Right lobe of liver (tissue), 6 donors: ENCODE results near the gene GRAMD2B. TPM values are rescaled to one million over a fixed set of nuclear protein-coding genes. Genes with fewer than 3 reads are reported as not detected.

ENCODE experiments used
- ATAC-seq, 4 donors: fragments of 200-7000 bp; cut with Tn5 transposase; one replicate each; pipeline ENCODE4 v1.9.1; 2020; ENCODE audit warnings: mild to moderate bottlenecking in 4 of 4, moderate library complexity in 4 of 4
- DNase-seq, 3 donors: peaks; one replicate each; pipeline ENCODE4 v3.0.0-alpha.2; 2020
- H3K27ac ChIP-seq, 3 donors: fragments of 200-600 bp; one replicate each; pipeline ENCODE4 v1.8.0; 2022
- H3K27me3 ChIP-seq, 2 donors: fragments of 200-600 bp; one replicate each; pipeline ENCODE4 v1.8.0; 2022
- H3K36me3 ChIP-seq, 4 donors: fragments of 200-600 bp; sonication (generic) in 1 of 4; one replicate each; pipeline versions ENCODE4 v1.5.1 to v1.8.0; 2017 to 2022; ENCODE audit warnings: control low read depth in 1 of 4
- H3K4me1 ChIP-seq, 4 donors: fragments of 200-600 bp; sonication (generic) in 1 of 4; one replicate each; pipeline versions ENCODE4 v1.5.1 to v1.8.0; 2017 to 2022; ENCODE audit warnings: control low read depth in 1 of 4
- H3K4me3 ChIP-seq, 3 donors: fragments of 200-600 bp; one replicate each; pipeline ENCODE4 v1.8.0; 2022
- H3K9me3 ChIP-seq, 4 donors: fragments of 200-600 bp; sonication (generic) in 1 of 4; one replicate each; pipeline versions ENCODE4 v1.5.1 to v1.8.0; 2017 to 2022; ENCODE audit warnings: control low read depth in 1 of 4
- POLR2A ChIP-seq: fragments of 450-650 bp; IDR thresholded peaks from one replicate; pipeline ENCODE4 v1.6.1; 2017; ENCODE audit warnings: antibody characterized with exemption, mild to moderate bottlenecking
- WGBS: methylation state at CpG from one replicate; pipeline ENCODE4 v1.1.6; 2018; ENCODE audit warnings: low coverage, low lambda C conversion rate; ENCODE audit not compliant: insufficient coverage; ENCODE audit errors: missing lambda C conversion rate; 5-methylcytosine and 5-hydroxymethylcytosine counted together
- intact Hi-C, 2 donors: fragments of 100-400 bp; cut with DNase I; formaldehyde crosslinking; loops; one replicate each; pipeline versions ENCODE4 v1.11.2 to v1.14.1; 2022
- total RNA-seq, 6 experiments: library from RNA; depleted of rRNA in 2 of 6; stranded (reverse); fragments of >200 nt in 2 of 6; fragmentation: NEBNext Ultra II Directional in 3 of 6; extraction: Animal tissue kit (Norgen Biotek cat#: 25700) in 3 of 6; gene quantifications; one replicate each; pipeline versions ENCODE4 v1.1.0 to v1.2.4, GENCODE V29; 2016 to 2023
- TF ChIP-seq, protein P1 (sequence below), 4 donors: fragments of 200-600 bp in 3 of 4; fragments of 450-650 bp in 1 of 4; IDR thresholded peaks; one replicate each; pipeline versions ENCODE4 v1.5.1 to v1.8.0; 2016 to 2022; ENCODE audit warnings: antibody characterized with exemption in 4 of 4, mild to moderate bottlenecking in 2 of 4
- donor health status: DM: no; HTN: yes; CAD: no.
- donor health status: DM: no; HTN: no; CAD: no.
- donor health status: DM: no; HTN: no; CAD: no.
- donor health status: DM: no; HTN: yes; CAD: no.
- donor health status: DM: no; HTN: yes; CAD: no.

GRAMD2B gene
- total RNA-seq, 6 experiments from 2014 or later, result 9.9 to 26.4 (median 18.3) TPM

DNA sequence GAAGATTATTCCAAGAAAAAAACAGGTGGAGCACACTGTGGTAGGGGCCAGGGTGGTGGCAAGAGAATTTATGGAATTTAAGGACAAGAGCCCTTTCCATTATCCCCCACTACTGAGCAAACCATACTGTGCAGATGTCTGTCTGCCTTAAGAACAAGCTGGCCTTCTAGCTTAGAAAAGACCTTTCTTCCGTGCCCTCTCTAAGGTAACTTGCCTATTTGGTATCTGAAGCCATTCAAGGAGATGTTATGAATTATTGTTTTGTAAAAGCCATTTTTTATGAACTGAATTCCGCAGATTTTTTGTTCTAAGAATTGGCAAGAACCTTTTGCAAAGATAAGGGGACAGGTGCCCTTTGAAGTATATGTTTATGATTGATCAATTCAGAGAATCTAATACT is 20.9 kb downstream of the GRAMD2B start:
- no peaks in the 10 kb centered on the region for H3K4me1 ChIP-seq
- no peaks in the 10 kb centered on the region for H3K9me3 ChIP-seq
- intact Hi-C loops, result no loop called here
- 96% methylated on average over 2 of the region's 2 CpGs for WGBS
- TF ChIP-seq POLR2A, result no peak
- TF ChIP-seq, protein P1, sequence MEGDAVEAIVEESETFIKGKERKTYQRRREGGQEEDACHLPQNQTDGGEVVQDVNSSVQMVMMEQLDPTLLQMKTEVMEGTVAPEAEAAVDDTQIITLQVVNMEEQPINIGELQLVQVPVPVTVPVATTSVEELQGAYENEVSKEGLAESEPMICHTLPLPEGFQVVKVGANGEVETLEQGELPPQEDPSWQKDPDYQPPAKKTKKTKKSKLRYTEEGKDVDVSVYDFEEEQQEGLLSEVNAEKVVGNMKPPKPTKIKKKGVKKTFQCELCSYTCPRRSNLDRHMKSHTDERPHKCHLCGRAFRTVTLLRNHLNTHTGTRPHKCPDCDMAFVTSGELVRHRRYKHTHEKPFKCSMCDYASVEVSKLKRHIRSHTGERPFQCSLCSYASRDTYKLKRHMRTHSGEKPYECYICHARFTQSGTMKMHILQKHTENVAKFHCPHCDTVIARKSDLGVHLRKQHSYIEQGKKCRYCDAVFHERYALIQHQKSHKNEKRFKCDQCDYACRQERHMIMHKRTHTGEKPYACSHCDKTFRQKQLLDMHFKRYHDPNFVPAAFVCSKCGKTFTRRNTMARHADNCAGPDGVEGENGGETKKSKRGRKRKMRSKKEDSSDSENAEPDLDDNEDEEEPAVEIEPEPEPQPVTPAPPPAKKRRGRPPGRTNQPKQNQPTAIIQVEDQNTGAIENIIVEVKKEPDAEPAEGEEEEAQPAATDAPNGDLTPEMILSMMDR (IDR thresholded peaks at IDR 0.05), result no peak
- H3K27ac ChIP-seq, result no peak overlapping the region
- ATAC-seq, result no peak
- no peaks in the 10 kb centered on the region for H3K36me3 ChIP-seq
- H3K27me3 ChIP-seq, result no peaks in the 10 kb centered on the region
- H3K4me3 ChIP-seq, result no peak overlapping the region
- DNase-seq, result no peak

DNA sequence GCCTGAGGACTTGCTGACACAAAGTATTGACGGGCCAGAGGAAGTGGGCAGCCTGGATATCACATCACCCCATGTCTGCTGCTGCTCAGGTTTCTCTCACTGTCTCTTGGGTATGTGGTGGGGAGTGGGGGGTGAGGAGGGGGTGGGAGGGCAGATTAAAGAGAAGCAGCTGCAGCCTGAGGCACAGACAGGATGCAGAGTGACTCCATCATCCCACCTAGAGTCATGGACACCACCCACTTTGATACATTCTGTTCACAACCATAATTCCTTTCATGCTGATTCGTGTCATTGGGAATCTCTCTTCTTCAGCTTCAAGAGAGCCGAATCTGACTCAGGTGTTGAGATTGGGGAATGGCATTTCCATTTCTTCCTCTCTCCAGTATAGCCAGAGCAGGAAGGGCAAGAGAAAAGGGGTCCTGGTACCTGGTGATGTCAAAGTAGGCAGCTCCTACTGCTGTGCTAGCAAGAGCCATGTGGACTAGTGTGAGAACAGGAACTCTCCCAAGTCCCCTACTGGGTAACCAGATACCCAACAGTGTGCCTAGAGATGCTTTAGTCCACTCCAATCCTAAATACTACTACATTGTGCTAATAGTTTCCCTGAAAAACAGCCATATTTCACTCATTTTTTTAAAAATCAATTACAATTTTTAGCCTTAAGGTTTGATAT is 22.4 kb downstream of the GRAMD2B start:
- intact Hi-C loops, result no loop called here
- H3K27me3 ChIP-seq, result no peaks in the 10 kb centered on the region
- ATAC-seq, result no peak

DNA sequence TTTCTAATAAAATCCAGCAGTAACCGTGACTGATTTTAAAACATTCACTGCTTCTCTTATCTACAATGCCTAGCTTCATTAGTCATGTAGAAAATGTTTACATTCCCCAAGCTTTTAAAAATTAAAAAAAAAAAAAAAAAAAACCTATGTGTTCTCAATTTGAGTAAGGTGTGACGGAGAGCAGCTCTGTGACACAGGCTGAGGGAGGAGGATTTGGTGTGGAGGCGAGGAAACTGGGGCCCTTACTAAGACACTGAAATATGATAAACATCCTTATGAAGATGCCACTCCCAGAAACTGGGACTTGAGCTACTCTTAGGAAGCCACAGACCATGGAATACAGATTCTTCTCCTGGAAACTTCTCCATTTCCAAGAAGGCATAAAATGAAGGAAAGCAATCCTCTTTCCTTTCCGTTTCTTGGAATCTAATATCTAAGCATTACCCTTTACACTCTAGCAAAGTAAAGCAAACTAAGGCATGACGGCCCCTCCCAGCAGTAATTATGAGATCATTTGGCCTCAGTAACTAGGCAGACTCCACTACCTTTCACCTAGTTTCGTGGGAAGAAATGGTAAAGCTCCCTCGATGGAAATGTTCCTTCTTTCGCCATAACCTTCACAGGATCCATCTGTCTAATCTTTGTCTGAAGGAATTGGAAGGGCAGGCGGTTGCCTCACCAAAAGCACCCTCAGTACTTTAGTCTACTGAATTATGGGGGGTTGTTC is 23.5 kb downstream of the GRAMD2B start:
- H3K27ac ChIP-seq, result no peak overlapping the region
- intact Hi-C loops, result no loop called here

More for the DNA sequence above, 22.4 kb downstream of the GRAMD2B start:
- no peak overlapping the region for H3K4me3 ChIP-seq
- WGBS, result 75% methylated on average over 3 of the region's 3 CpGs
- DNase-seq, result no peak
- H3K36me3 ChIP-seq, result no peaks in the 10 kb centered on the region
- no peak overlapping the region for H3K27ac ChIP-seq
- H3K9me3 ChIP-seq, result no peaks in the 10 kb centered on the region
- TF ChIP-seq POLR2A, result no peak
- TF ChIP-seq, protein P1 (IDR thresholded peaks at IDR 0.05), result no peak
- H3K4me1 ChIP-seq, result no peaks in the 10 kb centered on the region

DNA sequence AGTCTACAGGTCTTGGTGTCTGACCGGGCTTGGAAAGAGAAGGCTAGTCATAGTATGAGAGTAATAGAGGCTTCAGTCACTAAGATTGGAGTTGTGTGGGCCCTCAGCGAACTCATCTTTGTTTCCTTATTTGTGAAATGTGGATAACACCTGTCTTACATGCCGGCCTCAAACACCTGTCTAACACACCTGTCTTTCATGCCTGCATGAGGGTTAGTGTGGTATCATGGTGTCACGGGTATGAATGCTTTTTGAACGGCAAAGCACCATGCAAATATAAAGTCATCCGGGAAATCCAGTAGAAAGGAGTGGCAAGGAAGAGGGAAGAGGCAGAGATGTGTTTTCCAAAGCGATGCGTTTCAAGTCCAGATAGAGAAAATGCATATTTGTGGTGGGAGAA is 25.5 kb downstream of the GRAMD2B start:
- ATAC-seq (no peak), DNase-seq (no peak)
- intact Hi-C loops, result no loop called here
- no peaks in the 10 kb centered on the region for H3K4me1 ChIP-seq
- H3K9me3 ChIP-seq, result no peaks in the 10 kb centered on the region
- H3K4me3 ChIP-seq, result no peak overlapping the region
- no peak overlapping the region for H3K27ac ChIP-seq
- no peaks in the 10 kb centered on the region for H3K36me3 ChIP-seq
- H3K27me3 ChIP-seq, result no peaks in the 10 kb centered on the region
- TF ChIP-seq POLR2A, result no peak
- TF ChIP-seq, protein P1 (IDR thresholded peaks at IDR 0.05), result no peak
- 78% methylated on average over 7 of the region's 8 CpGs for WGBS

More for the DNA sequence above, 23.5 kb downstream of the GRAMD2B start:
- no peak overlapping the region for H3K4me3 ChIP-seq
- DNase-seq, result no peak
- TF ChIP-seq, protein P1 (IDR thresholded peaks at IDR 0.05), result no peak
- TF ChIP-seq POLR2A, result no peak
- no peaks in the 10 kb centered on the region for H3K36me3 ChIP-seq
- H3K9me3 ChIP-seq, result no peaks in the 10 kb centered on the region
- no peaks in the 10 kb centered on the region for H3K27me3 ChIP-seq
- WGBS, result 67% methylated on average over 9 of the region's 9 CpGs
- H3K4me1 ChIP-seq, result no peaks in the 10 kb centered on the region
- no peak for ATAC-seq
